ENCODE data around the gene SCUBE3.

DNA sequence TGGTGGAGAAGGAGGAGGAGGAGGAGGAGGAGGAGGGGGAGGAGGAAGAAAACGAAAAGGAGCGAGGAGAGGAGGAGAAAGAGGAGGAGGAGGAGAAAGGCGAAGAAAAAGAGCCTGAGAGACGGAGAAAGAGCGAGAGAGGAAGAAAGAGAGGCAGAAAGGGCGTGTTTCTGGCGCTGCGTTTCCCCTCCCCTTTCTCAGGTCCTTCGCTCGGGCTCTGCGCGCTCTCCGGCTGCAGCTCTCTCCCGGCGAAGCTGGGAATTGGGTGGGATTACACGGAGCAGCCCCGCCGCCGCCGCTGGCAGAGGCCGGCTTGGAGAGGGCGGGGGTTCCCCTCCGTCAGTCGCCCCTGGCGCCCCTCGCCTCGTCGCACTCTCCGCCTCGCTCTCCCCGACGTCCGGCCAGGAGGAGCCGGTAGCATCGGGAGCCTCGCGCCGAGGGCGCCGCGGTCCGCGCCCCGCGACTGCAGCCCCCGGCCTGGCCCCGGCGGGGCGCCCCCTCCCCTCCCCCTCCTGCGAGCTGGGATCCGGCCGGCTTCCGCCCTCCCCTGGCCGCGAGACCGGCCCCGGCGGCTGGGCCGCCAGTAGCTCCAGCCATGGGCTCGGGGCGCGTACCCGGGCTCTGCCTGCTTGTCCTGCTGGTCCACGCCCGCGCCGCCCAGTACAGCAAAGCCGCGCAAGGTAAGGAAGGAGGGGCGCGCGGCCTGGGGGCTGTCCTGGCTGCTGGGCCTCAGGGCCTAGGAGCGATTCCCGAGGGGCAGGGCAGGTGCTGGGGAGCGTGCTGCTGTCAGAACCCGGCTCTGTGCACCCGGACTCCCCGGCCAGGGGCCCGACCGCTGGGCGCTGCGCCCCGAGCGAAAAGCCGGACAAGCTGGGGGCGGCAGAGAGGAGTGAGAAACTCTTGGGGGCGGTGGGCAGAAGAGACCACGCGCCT lies at the start of gene SCUBE3:
- no peak for TF ChIP-seq GATA2 (IDR thresholded peaks at IDR 0.05; ENCODE audit: low read depth, low read length)
- TF ChIP-seq GATA3 (IDR thresholded peaks at IDR 0.05; ENCODE audit: low read depth, low read length) = no peak
